H1 (cell line): Measurements from ENCODE around the gene DOK1. TPM values are rescaled to one million over a fixed set of nuclear protein-coding genes. Genes with fewer than 3 reads are reported as not detected.

Experiments used
- CTCF ChIA-PET: fragments of 300-600 bp; sonication (Branson Sonifier 250); formaldehyde crosslinking; loops from one replicate; lab custom pipeline; 2021; ENCODE audit not compliant: partially characterized antibody; lab: Charles Lee
- POLR2A ChIA-PET: fragments of 300-600 bp; sonication (Branson Sonifier 250); formaldehyde crosslinking; loops from one replicate; lab custom pipeline; 2021; ENCODE audit warnings: inconsistent platforms; ENCODE audit not compliant: partially characterized antibody; lab: Charles Lee
- DNase-seq, 2 experiments: peaks; one replicate each; pipeline versions ENCODE4 v3.0.0 to v3.0.0-alpha.2; 2010 to 2022; ENCODE audit warnings: low spot score in 2 of 2, low read depth in 1 of 2, mixed read lengths in 1 of 2
- FAIRE-seq: peaks from 2 replicates; lab custom pipeline; 2011; peaks lifted over from hg19 to GRCh38; lab: Jason Lieb, UNC
- H2AFZ ChIP-seq: 2 replicates; pipeline ENCODE4 v1.8.1; 2012; ENCODE audit warnings: low read length, inconsistent platforms
- H2AK5ac ChIP-seq: 2 replicates; pipeline ENCODE4 v1.6.1; 2013; ENCODE audit warnings: low read depth, low read length
- H2BK120ac ChIP-seq: replicated peaks from 2 replicates; pipeline ENCODE3; 2013; ENCODE audit warnings: low read depth, low read length, inconsistent platforms
- H2BK12ac ChIP-seq: 2 replicates; pipeline ENCODE4 v1.6.1; 2013; ENCODE audit warnings: low read depth, low read length
- H2BK15ac ChIP-seq: 2 replicates; pipeline ENCODE4 v1.6.1; 2013; ENCODE audit warnings: low read length
- H2BK20ac ChIP-seq: 2 replicates; pipeline ENCODE4 v1.6.1; 2013; ENCODE audit warnings: low read length
- H2BK5ac ChIP-seq: 2 replicates; pipeline ENCODE4 v1.6.1; 2013; ENCODE audit warnings: low read depth, low read length
- H3K14ac ChIP-seq: 2 replicates; pipeline ENCODE4 v1.6.1; 2013; ENCODE audit warnings: inconsistent platforms; ENCODE audit not compliant: insufficient read length
- H3K18ac ChIP-seq: 2 replicates; pipeline ENCODE4 v1.6.1; 2013; ENCODE audit warnings: low read length; ENCODE audit errors: extremely low read depth
- H3K23ac ChIP-seq: 2 replicates; pipeline ENCODE4 v1.6.1; 2013; ENCODE audit warnings: inconsistent platforms; ENCODE audit not compliant: insufficient read length
- H3K23me2 ChIP-seq: 2 replicates; pipeline ENCODE4 v1.6.1; 2013; ENCODE audit warnings: low read depth, low read length
- H3K27ac ChIP-seq: 2 replicates; pipeline ENCODE4 v1.6.1; 2011; ENCODE audit warnings: low read depth, low read length, inconsistent platforms
- H3K27me3 ChIP-seq, 4 experiments: replicated peaks in 1 of 4; 1 replicate in 1 of 4; 2 replicates in 3 of 4; pipeline versions ENCODE4 v1.6.1 to v1.8.1; 2011 to 2013; ENCODE audit warnings: low read length in 3 of 4, mild to moderate bottlenecking in 3 of 4, inconsistent platforms in 2 of 4, mixed read lengths in 2 of 4, moderate library complexity in 1 of 4; ENCODE audit not compliant: control insufficient read depth in 3 of 4, insufficient read depth in 3 of 4; ENCODE audit errors: extremely low read depth in 1 of 4
- H3K36me3 ChIP-seq, 4 experiments: 2 replicates each; pipeline versions ENCODE4 v1.6.1 to v1.8.1; 2011 to 2013; ENCODE audit warnings: mild to moderate bottlenecking in 4 of 4, low read length in 3 of 4, moderate library complexity in 2 of 4, control low read depth in 1 of 4, inconsistent platforms in 1 of 4; ENCODE audit not compliant: insufficient read depth in 4 of 4, control insufficient read depth in 2 of 4
- H3K4ac ChIP-seq: replicated peaks from 2 replicates; pipeline ENCODE3; 2013; ENCODE audit warnings: low read length, low read depth, mixed read lengths, inconsistent platforms; ENCODE audit not compliant: insufficient read length
- H3K4me1 ChIP-seq, 4 experiments: replicated peaks in 1 of 4; 1 replicate in 1 of 4; 2 replicates in 3 of 4; pipeline versions ENCODE4 v1.6.1 to v1.8.1; 2011 to 2013; ENCODE audit warnings: low read length in 3 of 4, inconsistent platforms in 2 of 4, mixed read lengths in 1 of 4; ENCODE audit not compliant: insufficient read depth in 4 of 4, control insufficient read depth in 3 of 4
- H3K4me2 ChIP-seq, 2 experiments: 2 replicates each; pipeline versions ENCODE4 v1.6.1 to v1.8.1; 2011 to 2013; ENCODE audit warnings: low read depth in 2 of 2, low read length in 2 of 2, control low read depth in 1 of 2, inconsistent platforms in 1 of 2, mild to moderate bottlenecking in 1 of 2; ENCODE audit not compliant: insufficient read depth in 1 of 2
- H3K4me3 ChIP-seq, 4 experiments: fragments of 200-600, 300-600 bp in 1 of 4; sonication (generic), shearing (Covaris generic), sonication (Bioruptor Twin) in 1 of 4; 2 replicates each; pipeline versions ENCODE4 v1.5.1 to v1.8.1; 2011 to 2016; ENCODE audit warnings: low read length in 4 of 4, low read depth in 3 of 4, control low read depth in 2 of 4, inconsistent platforms in 2 of 4, mild to moderate bottlenecking in 2 of 4, mixed read lengths in 1 of 4, moderate library complexity in 1 of 4; ENCODE audit not compliant: insufficient read depth in 2 of 4; ENCODE audit errors: extremely low read depth in 1 of 4
- H3K56ac ChIP-seq: replicated peaks from 2 replicates; pipeline ENCODE3; 2013; ENCODE audit warnings: low read depth, mild to moderate bottlenecking, mixed read lengths, low read length, inconsistent platforms; ENCODE audit not compliant: insufficient read length
- H3K79me1 ChIP-seq: 2 replicates; pipeline ENCODE4 v1.6.1; 2013; ENCODE audit warnings: low read depth, low read length, control low read depth
- H3K79me2 ChIP-seq, 2 experiments: 2 replicates each; pipeline versions ENCODE4 v1.6.1 to v1.8.1; 2012 to 2013; ENCODE audit warnings: low read length in 2 of 2, mild to moderate bottlenecking in 2 of 2, inconsistent platforms in 1 of 2; ENCODE audit not compliant: insufficient read depth in 2 of 2, control insufficient read depth in 1 of 2
- H3K9ac ChIP-seq, 4 experiments: replicated peaks in 1 of 4; 1 replicate in 1 of 4; 2 replicates in 3 of 4; pipeline versions ENCODE4 v1.6.1 to v1.8.1; 2011 to 2013; ENCODE audit warnings: low read depth in 3 of 4, low read length in 3 of 4, control low read depth in 2 of 4, mild to moderate bottlenecking in 2 of 4, moderate library complexity in 2 of 4, inconsistent platforms in 1 of 4; ENCODE audit errors: extremely low read depth in 1 of 4
- H3K9me3 ChIP-seq, 2 experiments: 2 replicates each; pipeline versions ENCODE4 v1.6.1 to v1.8.1; 2012 to 2013; ENCODE audit warnings: mild to moderate bottlenecking in 2 of 2, moderate library complexity in 2 of 2, control low read depth in 1 of 2, inconsistent platforms in 1 of 2, low read depth in 1 of 2, low read length in 1 of 2, mixed read lengths in 1 of 2; ENCODE audit not compliant: insufficient read depth in 2 of 2
- H4K20me1 ChIP-seq, 2 experiments: replicated peaks in 1 of 2; 2 replicates each; pipeline versions ENCODE3 to v1.8.1; 2011 to 2013; ENCODE audit warnings: inconsistent platforms in 2 of 2, low read length in 2 of 2, mild to moderate bottlenecking in 1 of 2; ENCODE audit not compliant: insufficient read depth in 2 of 2, control insufficient read depth in 1 of 2
- H4K5ac ChIP-seq: 2 replicates; pipeline ENCODE4 v1.6.1; 2013; ENCODE audit warnings: low read length, low read depth, mixed read lengths, inconsistent platforms; ENCODE audit not compliant: insufficient read length
- H4K8ac ChIP-seq: 2 replicates; pipeline ENCODE4 v1.8.0; 2013; ENCODE audit warnings: mild to moderate bottlenecking, moderate library complexity, low read length, inconsistent platforms; ENCODE audit not compliant: insufficient read depth; ENCODE audit errors: extremely low read depth
- H4K91ac ChIP-seq: replicated peaks from 2 replicates; pipeline ENCODE3; 2013; ENCODE audit warnings: low read length, mixed read lengths, inconsistent platforms; ENCODE audit not compliant: insufficient read length
- EZH2 ChIP-seq: fragments of 200-600 bp; sonication (generic); IDR thresholded peaks from 2 replicates; pipeline ENCODE4 v1.7.1; 2012; ENCODE audit warnings: low read depth, mild to moderate bottlenecking, moderate library complexity, low read length, inconsistent platforms; ENCODE audit not compliant: severe bottlenecking
- FOSL1 ChIP-seq: IDR thresholded peaks from 2 replicates; pipeline ENCODE4 v1.6.1; 2011; ENCODE audit warnings: mild to moderate bottlenecking, low read depth, low read length, moderate library complexity; ENCODE audit not compliant: insufficient read depth
- GTF2F1 ChIP-seq: IDR thresholded peaks from 2 replicates; pipeline ENCODE4 v1.6.1; 2012; ENCODE audit warnings: low read depth, low read length, improper control_type of control experiment, borderline replicate concordance
- KDM1A ChIP-seq: fragments of 200-600, 300-600 bp; sonication (generic); IDR thresholded peaks from 2 replicates; pipeline ENCODE4 v1.7.1; 2016; ENCODE audit warnings: mild to moderate bottlenecking, low read length, borderline replicate concordance
- NANOG ChIP-seq: IDR thresholded peaks from 2 replicates; pipeline ENCODE4 v1.6.1; 2011; ENCODE audit warnings: low read length, low read depth, mild to moderate bottlenecking, inconsistent platforms; ENCODE audit not compliant: insufficient read depth, poor library complexity, severe bottlenecking
- POU5F1 ChIP-seq: IDR thresholded peaks from 2 replicates; pipeline ENCODE4 v1.6.1; 2011; ENCODE audit warnings: low read depth, mild to moderate bottlenecking, low read length, moderate library complexity
- SP2 ChIP-seq: IDR thresholded peaks from 2 replicates; pipeline ENCODE4 v1.6.1; 2012; ENCODE audit warnings: mild to moderate bottlenecking, low read length, inconsistent platforms
- SP4 ChIP-seq: IDR thresholded peaks from 2 replicates; pipeline ENCODE4 v1.6.1; 2012; ENCODE audit warnings: low read length, inconsistent platforms
- SRF ChIP-seq: IDR thresholded peaks from 2 replicates; pipeline ENCODE4 v1.6.1; 2011; ENCODE audit warnings: mild to moderate bottlenecking, low read depth, low read length, moderate library complexity
- SUZ12 ChIP-seq: fragments of 200-600 bp; sonication (generic); IDR thresholded peaks from 2 replicates; pipeline ENCODE4 v1.6.1; 2012; ENCODE audit warnings: mild to moderate bottlenecking, inconsistent platforms, low read length, moderate library complexity, mixed read lengths
- TEAD4 ChIP-seq: IDR thresholded peaks from 2 replicates; pipeline ENCODE4 v1.6.1; 2012; ENCODE audit warnings: low read depth, low read length, inconsistent platforms, mixed read lengths
- WGBS, 2 experiments: shearing (Covaris generic) in 1 of 2; methylation state at CpG; one replicate each; pipeline versions ENCODE4 v1.1.6 to v1.1.7; 2013 to 2015; ENCODE audit warnings: low lambda C conversion rate in 2 of 2, mixed read lengths in 2 of 2, inconsistent platforms in 1 of 2, low coverage in 1 of 2, missing lambda C conversion rate in 1 of 2; ENCODE audit not compliant: insufficient replicate concordance in 2 of 2, insufficient coverage in 1 of 2, insufficient read length in 1 of 2; ENCODE audit errors: extremely low coverage in 1 of 2, missing lambda C conversion rate in 1 of 2; 5-methylcytosine and 5-hydroxymethylcytosine counted together
- polyA plus RNA-seq, 7 experiments: library from polyadenylated mRNA; depleted of rRNA in 3 of 7; stranded (reverse) in 5 of 7; unstranded in 2 of 7; fragments of >200 nt in 5 of 7; fragments of 200-250 nt in 2 of 7; gene quantifications; 1 replicate in 5 of 7; 2 replicates in 1 of 7; 4 replicates in 1 of 7; pipeline versions ENCODE4 v1.2.1 to v1.2.3, GENCODE V29; 2011 to 2013; ENCODE audit warnings: missing spikeins in 2 of 7, mixed read lengths in 2 of 7
- total RNA-seq: library from RNA; stranded (reverse); fragmentation: NEBNext Ultra II Directional; extraction: Animal tissue kit (Norgen Biotek cat#: 25700); gene quantifications from 2 replicates; pipeline ENCODE4 v1.2.1, GENCODE V29; 2021

DOK1 gene
- total and polyA plus RNA-seq, 2 of the 8 experiments (the other 6 are each of a cell fraction or from before 2014, with no cell fraction given), result 11.0 to 14.3 TPM

GRCh38 chr2:74507145-74507925 lies 47.2 kb upstream of the DOK1 start, which contains the start of gene PCGF1:
PCGF1 (minus strand) TSS chr2:74507695; CDS start chr2:74507668, 27 bp downstream.
- FAIRE-seq, result no peak
- H3K27me3 ChIP-seq, result peaks cover 48 to 80% (median 76%) of the 10 kb centered on the region in 4 experiments
- no peak within 1 kb of the TSS for H3K23ac ChIP-seq
- peak within 1 kb of the TSS; percentile 100 for H3K4ac ChIP-seq
- WGBS, 2 experiments, result 2% methylated on average over 54 of the region's 56 CpGs; no CpG with 5 or more reads in 1 of the 2 experiments
- no peak within 1 kb of the TSS for H3K14ac ChIP-seq
- H2AK5ac ChIP-seq, result peak within 1 kb of the TSS; percentile 11; the same call in 1 of the 2 replicates
- H3K4me3 ChIP-seq, result peak within 1 kb of the TSS; percentile 61 to 98 (median 92)
- H3K9ac ChIP-seq, result peak within 1 kb of the TSS; percentile 87 to 98 (median 96)
- peak within 1 kb of the TSS; percentile 100 for H4K5ac ChIP-seq
- POLR2A ChIA-PET, result interaction anchor here (0.8 to 3.9 kb wide), 21 partner anchors 8 to 81 kb away, joined by 3 to 26 read pairs (median 4); partner anchors contain the start of genes AUP1, CCDC142, DQX1 and HTRA2
- H2BK15ac ChIP-seq, result peak within 1 kb of the TSS; percentile 10; the same call in 1 of the 2 replicates
- peak within 1 kb of the TSS; percentile 91 for H2BK12ac ChIP-seq
- H3K23me2 ChIP-seq, result peaks cover 26% of the 10 kb centered on the region
- H3K79me1 ChIP-seq, result no peaks in the 10 kb centered on the region
- CTCF ChIA-PET, result interaction anchor here (0.7 to 2.4 kb wide), 7 partner anchors 25 to 81 kb away, joined by 3 to 13 read pairs (median 4); partner anchors contain the start of genes CCDC142 and TTC31
- no peak within 1 kb of the TSS for H2BK20ac ChIP-seq
- peak within 1 kb of the TSS; percentile 99 for H4K8ac ChIP-seq
- peak within 1 kb of the TSS; percentile 98 for H2BK5ac ChIP-seq
- peaks cover 3 to 25% (median 20%) of the 10 kb centered on the region in 4 experiments for H3K4me1 ChIP-seq
- peak within 1 kb of the TSS; percentile 100 for H3K18ac ChIP-seq
- H2AFZ ChIP-seq, result peak within 1 kb of the TSS; percentile 97; the same call in 1 of the 2 replicates
- H3K27ac ChIP-seq, result peak within 1 kb of the TSS; percentile 99
- H3K36me3 ChIP-seq, result peaks cover 0 to 9% (median 4%) of the 10 kb centered on the region in 4 experiments; a peak in 6 of 8 replicates
- peak; percentile 96 to 98 for DNase-seq
- peak within 1 kb of the TSS; percentile 100 for H3K56ac ChIP-seq
- peaks cover 0 to 4% of the 10 kb centered on the region in 2 experiments for H4K20me1 ChIP-seq
- no peaks in the 10 kb centered on the region for H3K9me3 ChIP-seq
- peaks cover 0 to 3% of the 10 kb centered on the region in 2 experiments; a peak in 1 of 4 replicates for H3K79me2 ChIP-seq
- peak within 1 kb of the TSS; percentile 100 for H2BK120ac ChIP-seq
- peak within 1 kb of the TSS; percentile 100 for H4K91ac ChIP-seq
- H3K4me2 ChIP-seq, result peak within 1 kb of the TSS; percentile 86
- TF ChIP-seq FOSL1 (no peak), SUZ12 (no peak), POU5F1 (no peak), TEAD4 (no peak), GTF2F1 (no peak), SP2 (peak; percentile 39), NANOG (no peak), KDM1A (no peak), SP4 (no peak; the same call in 1 of the 2 replicates), EZH2 (peak; percentile 13), SRF (no peak)
